AG10803 (cell line): ENCODE measurements around the gene SPOCK3.

Experiments
- DNase-seq: peaks from one replicate; pipeline ENCODE4 v3.0.0; 2010; ENCODE audit warnings: low read depth
- H3K4me3 ChIP-seq: 2 replicates; pipeline ENCODE4 v1.5.1; 2011; ENCODE audit warnings: mild to moderate bottlenecking, low read length, control low read depth
- CTCF ChIP-seq: conservative IDR thresholded peaks from 2 replicates; pipeline ENCODE4 v1.5.1; 2011; ENCODE audit warnings: mild to moderate bottlenecking, low read length, control low read depth, inconsistent platforms

The SPOCK3 gene

GRCh38 chr4:167177925-167178324, 56.4 kb downstream of the SPOCK3 start:
- DNase-seq = no peak

GRCh38 chr4:167176723-167177367, 57.4 kb downstream of the SPOCK3 start:
- DNase-seq = no peak
- H3K4me3 ChIP-seq = no peak overlapping the region
- TF ChIP-seq CTCF = no peak

More at GRCh38 chr4:167177925-167178324, 56.4 kb downstream of the SPOCK3 start:
- H3K4me3 ChIP-seq = no peak overlapping the region
- no peak for TF ChIP-seq CTCF

- TF ChIP-seq CTCF = no peak
- no peak overlapping the region for H3K4me3 ChIP-seq
- no peak for DNase-seq
These were observed 62.4 kb downstream of the SPOCK3 start for GRCh38 chr4:167171928-167172327.

GRCh38 chr4:167168611-167169010, 65.7 kb downstream of the SPOCK3 start:
- TF ChIP-seq CTCF = no peak
- DNase-seq = no peak
- H3K4me3 ChIP-seq = no peak overlapping the region

- no peak for TF ChIP-seq CTCF
- DNase-seq = no peak
- no peak overlapping the region for H3K4me3 ChIP-seq
These were observed 83.7 kb downstream of the SPOCK3 start for GRCh38 chr4:167150587-167150986.

GRCh38 chr4:167144605-167145004, 89.7 kb downstream of the SPOCK3 start:
- no peak overlapping the region for H3K4me3 ChIP-seq
- no peak for TF ChIP-seq CTCF
- no peak for DNase-seq

- no peak for DNase-seq
- TF ChIP-seq CTCF = no peak
- no peak overlapping the region for H3K4me3 ChIP-seq
These were observed 91.3 kb downstream of the SPOCK3 start for GRCh38 chr4:167143018-167143417.
